GM21381 (cell line): Measurements from ENCODE around the gene SAMHD1.
"Not testable (repeated sequence)": the region's sequence is repeated elsewhere in the genome, so short reads cannot be mapped to it uniquely, and the experiment has no call there.

Source experiments
- ATAC-seq: cut with Tn5 transposase; IDR thresholded peaks from one replicate; pipeline ENCODE4 v1.9.1; 2021; ENCODE audit warnings: mild to moderate bottlenecking, moderate library complexity; ENCODE audit not compliant: unreplicated experiment

Gene SAMHD1

GRCh38 chr20:36951198-36951978 is at the start of gene SAMHD1:
Gene SAMHD1 (minus strand): TSS chr20:36951708. CDS start chr20:36951643, 65 bp downstream.
- ATAC-seq, result peak; percentile 89

DNA sequence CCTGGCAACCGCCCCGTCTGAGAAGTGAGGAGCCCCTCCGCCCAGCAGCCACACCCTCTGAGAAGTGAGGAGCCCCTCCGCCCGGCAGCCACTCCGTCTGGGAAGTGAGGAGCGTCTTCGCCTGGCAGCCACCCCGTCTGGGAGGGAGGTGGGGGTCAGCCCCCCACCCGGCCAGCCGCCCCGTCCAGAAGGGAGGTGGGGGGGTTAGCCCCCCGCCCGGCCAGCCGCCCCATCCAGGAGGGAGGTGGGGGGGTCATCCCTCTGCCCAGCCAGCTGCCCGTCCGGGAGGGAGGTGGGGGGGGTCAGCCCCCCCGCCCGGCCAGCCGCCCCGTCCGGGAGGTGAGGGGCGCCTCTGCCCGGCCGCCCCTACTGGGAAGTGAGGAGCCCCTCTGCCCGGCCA is 48.7 kb upstream of the SAMHD1 start:
- ATAC-seq, result not testable (repeated sequence)

GRCh38 chr20:36998652-36999051 is 47.1 kb upstream of the SAMHD1 start:
- no peak for ATAC-seq

- no peak for ATAC-seq
Observed at GRCh38 chr20:36997121-36997520, 45.6 kb upstream of the SAMHD1 start.

GRCh38 chr20:36994221-36994620 is 42.7 kb upstream of the SAMHD1 start:
- ATAC-seq, result not testable (repeated sequence)

DNA sequence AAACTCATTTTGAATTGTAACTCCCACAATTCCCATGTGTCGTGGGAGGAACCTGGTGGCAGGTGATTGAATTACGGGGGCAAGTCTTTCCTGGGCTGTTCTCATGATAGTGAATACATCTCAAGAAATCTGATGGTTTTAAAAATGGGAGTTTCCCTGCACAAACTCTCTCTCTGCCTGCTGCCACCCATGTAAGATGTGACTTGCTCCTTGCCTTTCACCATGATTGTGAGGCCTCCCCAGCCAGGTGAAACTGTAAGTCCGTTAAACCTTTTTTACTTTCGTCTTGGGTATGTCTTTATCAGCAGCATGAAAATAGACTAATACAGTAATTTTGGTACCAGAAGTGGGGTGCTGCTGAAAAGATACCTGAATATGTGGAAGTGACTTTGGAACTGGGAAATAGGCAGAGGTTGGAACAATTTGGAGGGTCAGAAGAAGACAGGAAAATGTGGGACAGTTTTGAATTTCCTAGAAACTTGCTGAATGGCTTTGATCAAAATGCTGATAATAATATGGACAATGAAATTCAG is 41.4 kb upstream of the SAMHD1 start:
- no peak for ATAC-seq

GRCh38 chr20:36991703-36992102 is 40.2 kb upstream of the SAMHD1 start:
- no peak for ATAC-seq

GRCh38 chr20:36989797-36990196 is 38.3 kb upstream of the SAMHD1 start:
- no peak for ATAC-seq

- ATAC-seq, result no peak
Observed at GRCh38 chr20:36988494-36988966, 37.0 kb upstream of the SAMHD1 start.

DNA sequence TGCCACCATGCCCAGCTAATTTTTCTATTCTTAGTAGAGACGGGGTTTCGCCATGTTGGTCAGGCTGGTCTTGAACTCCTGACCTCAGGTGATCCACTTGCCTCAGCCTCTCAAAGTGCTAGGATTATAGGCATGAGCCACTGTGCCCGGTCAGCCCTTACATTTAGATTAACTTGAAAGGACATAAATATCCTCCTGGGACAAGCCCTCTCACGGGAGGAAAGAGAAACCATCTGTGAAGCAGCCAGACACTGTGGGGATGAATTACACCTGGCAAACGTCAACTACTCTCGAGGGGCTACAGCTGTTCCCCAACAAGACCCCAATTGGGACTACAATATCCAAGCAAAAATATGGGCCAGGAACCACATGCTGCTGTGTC is 32.7 kb upstream of the SAMHD1 start:
- no peak for ATAC-seq

- no peak for ATAC-seq
Observed at GRCh38 chr20:36975099-36975818, 23.8 kb upstream of the SAMHD1 start.

DNA sequence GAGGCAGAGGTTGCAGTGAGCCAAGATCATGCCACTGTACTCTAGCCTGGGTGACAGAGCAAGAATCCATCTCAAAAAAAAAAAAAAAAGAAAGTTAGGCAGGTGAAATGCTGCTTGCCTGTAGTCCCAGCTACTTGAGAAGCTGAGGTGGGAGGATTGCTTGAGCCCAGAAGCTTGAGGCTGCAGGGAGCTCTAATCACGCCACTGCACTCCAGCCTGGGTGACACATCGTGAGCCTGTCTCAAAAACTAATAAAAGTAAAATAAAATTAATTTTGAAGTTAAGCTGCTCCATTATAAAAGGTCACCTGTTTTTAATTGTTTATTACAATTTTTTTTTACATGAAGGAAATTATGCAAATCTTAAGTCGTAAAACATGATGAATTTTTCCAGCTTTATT is 23.2 kb upstream of the SAMHD1 start:
- no peak for ATAC-seq

DNA sequence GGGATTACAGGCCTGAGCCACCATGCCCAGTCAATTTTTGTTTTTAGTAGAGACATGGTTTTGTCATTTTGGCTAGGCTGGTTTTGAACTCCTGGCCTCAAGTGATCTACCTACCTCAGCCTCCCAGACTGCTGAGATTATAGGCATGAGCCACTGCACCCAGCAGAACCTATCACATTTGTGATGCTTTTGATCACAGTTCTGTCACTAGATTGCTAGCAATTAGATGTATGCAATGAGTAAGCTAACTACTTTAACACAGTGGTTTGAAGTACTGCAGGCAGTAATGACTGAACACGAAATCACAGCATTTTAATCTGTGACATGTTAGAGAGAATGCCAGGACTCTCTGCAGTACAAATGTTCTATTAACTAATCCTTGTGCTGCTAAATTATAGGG is 19.6 kb upstream of the SAMHD1 start:
- ATAC-seq, result no peak

DNA sequence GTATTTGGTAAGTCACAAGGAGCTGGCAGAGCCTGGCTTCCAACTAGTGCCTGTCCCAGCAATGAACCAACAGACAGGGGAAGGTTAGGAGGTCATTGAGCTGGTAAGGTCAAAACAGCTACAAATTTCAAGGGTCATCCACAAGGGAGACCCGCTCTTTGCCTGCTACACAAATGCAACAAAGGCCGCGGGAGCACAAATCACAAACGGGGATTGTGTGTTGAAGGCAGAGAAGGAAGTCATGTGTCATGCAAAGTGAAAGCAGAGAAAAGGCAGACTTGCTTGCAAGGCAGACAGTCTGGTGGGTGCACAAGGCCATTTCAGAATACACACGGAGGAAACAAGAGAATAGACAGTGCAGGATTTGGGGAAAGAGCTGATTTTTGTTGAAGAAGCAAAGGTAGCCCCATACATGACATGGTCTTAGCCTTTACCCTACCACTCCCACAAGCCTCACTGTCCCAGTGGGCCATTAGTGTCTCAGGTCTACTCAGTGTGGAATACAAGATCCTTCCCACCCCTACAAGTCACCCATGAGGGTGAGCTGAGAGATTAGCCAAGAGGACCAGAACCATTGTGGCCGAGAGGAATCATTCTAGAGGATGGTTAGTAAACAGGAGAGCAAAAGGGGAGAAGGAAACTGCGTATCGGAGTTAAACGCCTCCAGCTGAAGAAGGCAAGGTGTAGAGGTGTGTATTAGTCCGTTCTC is 18.1 kb upstream of the SAMHD1 start:
- no peak for ATAC-seq

DNA sequence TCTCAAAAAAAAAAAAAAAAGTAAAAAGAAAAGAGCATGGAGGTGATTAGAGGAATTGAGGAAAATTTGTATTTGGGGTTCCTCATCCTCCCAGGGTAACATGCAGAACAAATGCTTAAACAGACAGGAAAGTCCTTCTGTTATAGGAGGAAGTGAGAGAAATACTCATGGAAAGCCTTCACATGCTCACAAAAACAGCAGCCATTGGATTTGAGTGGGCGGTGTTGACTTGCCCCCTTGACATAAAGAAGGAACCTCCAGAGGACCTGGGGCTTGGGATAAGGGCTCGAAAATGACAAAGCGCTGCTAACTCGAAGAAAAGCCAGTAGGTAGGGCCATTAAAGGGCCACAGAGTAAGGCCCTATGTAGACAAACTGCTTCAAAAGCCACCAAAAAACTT is 17.5 kb upstream of the SAMHD1 start:
- ATAC-seq, result no peak

- ATAC-seq, result no peak
Observed at GRCh38 chr20:36967636-36968035, 16.1 kb upstream of the SAMHD1 start.

GRCh38 chr20:36966965-36967364 is 15.5 kb upstream of the SAMHD1 start:
- not testable (repeated sequence) for ATAC-seq

DNA sequence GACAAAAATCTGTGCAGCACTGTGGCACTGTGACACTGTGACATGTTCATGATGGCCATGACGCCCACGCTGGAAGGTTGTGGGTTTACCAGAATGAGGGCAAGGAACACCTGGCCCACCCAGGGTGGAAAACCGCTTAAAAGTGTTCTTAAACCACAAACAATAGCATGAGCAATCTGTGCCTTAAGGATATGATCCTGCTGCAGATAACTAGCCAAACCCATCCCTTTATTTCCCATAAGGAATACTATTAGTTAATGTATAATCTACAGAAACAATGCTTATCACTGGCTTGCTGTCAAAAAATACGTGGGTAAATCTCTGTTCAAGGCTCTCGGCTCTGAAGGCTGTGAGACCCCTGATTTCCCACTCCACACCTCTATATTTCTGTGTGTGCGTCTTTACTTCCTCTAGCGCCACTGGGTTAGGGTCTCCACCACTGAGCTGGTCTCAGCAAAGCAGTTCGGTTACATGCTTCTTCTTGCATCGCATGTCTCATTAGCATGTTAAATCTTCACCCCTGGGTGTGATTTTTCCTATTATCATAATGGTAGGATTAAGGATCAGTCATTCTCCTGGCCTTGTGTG is 10.9 kb upstream of the SAMHD1 start:
- ATAC-seq, result not testable (repeated sequence)

DNA sequence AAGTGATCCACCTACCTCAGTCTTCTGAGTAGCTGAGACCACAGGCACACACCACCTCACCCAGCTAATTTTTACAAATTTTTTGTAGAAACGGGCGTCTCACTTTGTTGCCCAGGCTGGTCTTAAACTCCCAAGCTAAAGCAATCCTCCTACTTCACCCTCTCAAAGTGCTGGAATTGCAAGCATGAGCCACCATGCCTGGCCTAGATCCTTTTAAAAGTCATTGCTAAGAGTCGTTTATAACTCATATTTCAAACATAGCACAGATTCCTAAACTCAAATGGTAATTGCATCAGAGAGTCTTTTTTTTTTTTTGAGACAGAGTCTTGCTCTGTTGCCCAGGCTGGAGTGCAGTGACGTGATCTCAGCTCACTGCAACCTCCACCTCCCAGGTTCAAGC is 7.7 kb upstream of the SAMHD1 start:
- no peak for ATAC-seq

DNA sequence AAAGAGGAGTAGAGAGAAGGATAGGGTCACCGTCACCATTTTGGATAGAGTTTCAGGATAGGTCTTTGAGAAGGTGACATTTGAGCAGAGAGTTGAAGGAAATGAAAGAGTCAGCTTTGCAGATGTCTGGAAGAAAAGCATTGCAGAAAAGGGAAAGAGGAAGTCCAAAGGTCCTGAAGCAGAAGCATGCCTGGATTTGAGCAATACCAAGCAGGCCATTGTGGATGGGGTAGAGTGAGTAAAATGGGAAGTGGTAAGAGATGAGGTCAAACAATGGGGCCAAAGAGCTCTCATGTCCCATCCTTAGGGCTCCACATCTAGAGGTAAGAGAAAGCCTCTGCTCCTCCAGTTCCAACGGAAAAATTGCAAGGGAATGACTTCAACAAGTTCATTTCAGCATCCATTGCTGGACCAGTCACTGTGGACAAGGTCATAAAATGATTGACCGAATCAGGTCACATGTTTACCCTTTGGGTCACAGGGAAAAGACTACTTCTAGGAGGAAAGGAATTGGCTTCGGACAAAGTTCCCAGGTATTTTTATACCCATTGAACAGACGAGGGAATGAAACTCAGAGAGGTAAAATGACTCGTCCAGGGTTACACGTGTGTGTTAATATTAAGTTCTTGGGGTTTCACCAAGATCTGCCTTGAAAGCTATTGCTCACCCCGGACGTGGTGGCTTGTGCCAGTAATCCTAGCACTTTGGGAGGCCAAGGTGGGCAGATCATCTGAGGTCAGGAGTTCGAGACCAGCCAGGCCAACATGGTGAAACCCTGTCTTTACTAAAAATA is 6.6 kb upstream of the SAMHD1 start:
- no peak for ATAC-seq
